ENCODE data around the gene ANKLE2. TPM values are rescaled to one million over a fixed set of nuclear protein-coding genes. Genes with fewer than 3 reads are reported as not detected.

Gene ANKLE2
- total and polyA plus RNA-seq, 5 donors from 2014 or later: 20.5 to 91.6 (median 25.8) TPM

DNA sequence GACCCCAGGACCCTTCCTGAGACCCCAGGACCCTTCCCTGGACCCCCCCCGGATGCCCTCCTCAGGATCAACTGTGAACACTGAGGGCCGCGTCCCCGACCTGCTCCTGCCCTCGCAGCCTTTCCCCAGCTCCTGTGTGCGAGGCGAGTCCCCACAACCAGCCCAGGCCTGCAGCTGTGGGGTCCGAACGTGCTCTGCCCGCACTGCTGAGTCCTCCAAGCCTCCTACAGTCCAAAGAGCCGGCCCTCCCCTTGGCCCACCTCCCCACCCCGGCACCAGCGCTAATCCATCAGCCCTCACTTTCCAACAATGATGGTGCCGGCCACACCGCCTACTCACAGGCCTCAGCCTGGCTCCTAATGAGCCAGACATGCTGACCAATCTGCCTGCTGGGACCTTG is 26.2 kb upstream of the ANKLE2 start:
- Histone ChIP-seq H3K36me3 (ENCODE audit: control insufficient read depth, insufficient read depth, low read length) (peaks cover 44% of the 10 kb centered on the region), H3K9me3 (ENCODE audit: control insufficient read depth in 2 of 2, low read length in 2 of 2) (no peaks in the 10 kb centered on the region), H3K4me3 (ENCODE audit: low read depth, low read length) (no peak overlapping the region), H3K27ac (ENCODE audit: insufficient read depth, low read length, poor library complexity, severe bottlenecking) (no peak overlapping the region), H3K27me3 (ENCODE audit: control insufficient read depth, insufficient read depth, low read length) (no peaks in the 10 kb centered on the region), H3K4me1 (ENCODE audit: control insufficient read depth, insufficient read depth, low read length, poor library complexity, severe bottlenecking) (no peaks in the 10 kb centered on the region)
- Mint-ChIP-seq H3K9me3 (peaks cover 0 to 1% (median 0%) of the 10 kb centered on the region in 7 donors), H3K27me3 (no peaks in the 10 kb centered on the region), H3K27ac (no peak overlapping the region), H3K4me1 (peaks cover 0 to 5% (median under 1%) of the 10 kb centered on the region in 4 donors), H3K4me3 (no peak overlapping the region), H3K36me3 (peaks cover 34% of the 10 kb centered on the region)
- no peak for DNase-seq
- no peak for ATAC-seq (ENCODE audit: low read depth in 2 of 2)

DNA sequence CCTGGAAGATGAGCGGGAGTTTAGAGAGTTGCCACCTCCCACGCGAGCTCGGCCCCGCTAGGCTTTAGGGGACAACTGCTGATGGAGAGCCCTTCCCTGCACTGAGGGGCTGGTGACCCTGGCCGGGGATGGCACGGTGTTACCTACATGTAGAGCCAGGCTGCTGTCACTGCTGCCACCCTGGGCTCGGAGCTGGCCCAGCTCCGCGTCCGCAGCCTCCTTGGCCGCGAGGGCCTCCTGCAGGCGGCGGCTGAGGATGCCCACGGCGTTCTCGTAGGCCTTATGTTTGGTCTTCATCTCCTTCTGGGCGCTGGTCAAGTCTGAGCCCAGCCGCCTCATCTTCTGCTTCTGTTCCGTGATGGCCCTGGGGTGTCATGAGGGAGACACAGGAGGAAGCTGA is 24.6 kb upstream of the ANKLE2 start:
- H3K4me1 ChIP-seq (ENCODE audit: control insufficient read depth, insufficient read depth, low read length, poor library complexity, severe bottlenecking): no peaks in the 10 kb centered on the region
- H3K36me3 ChIP-seq (ENCODE audit: control insufficient read depth, insufficient read depth, low read length): peaks cover 52% of the 10 kb centered on the region
- no peak overlapping the region for H3K27ac Mint-ChIP-seq
- peaks cover 0 to 1% (median 0%) of the 10 kb centered on the region in 7 donors for H3K9me3 Mint-ChIP-seq
- no peak overlapping the region for H3K27ac ChIP-seq (ENCODE audit: insufficient read depth, low read length, poor library complexity, severe bottlenecking)
- H3K36me3 Mint-ChIP-seq: peaks cover 35% of the 10 kb centered on the region
- DNase-seq: no peak
- H3K27me3 ChIP-seq (ENCODE audit: control insufficient read depth, insufficient read depth, low read length): no peaks in the 10 kb centered on the region
- no peaks in the 10 kb centered on the region for H3K27me3 Mint-ChIP-seq
- no peak for ATAC-seq (ENCODE audit: low read depth in 2 of 2)
- no peak overlapping the region for H3K4me3 ChIP-seq (ENCODE audit: low read depth, low read length)
- no peak overlapping the region for H3K4me3 Mint-ChIP-seq
- H3K9me3 ChIP-seq (ENCODE audit: control insufficient read depth in 2 of 2, low read length in 2 of 2): no peaks in the 10 kb centered on the region
- peaks cover 0 to 5% (median under 1%) of the 10 kb centered on the region in 4 donors for H3K4me1 Mint-ChIP-seq

- H3K27me3 ChIP-seq (ENCODE audit: control insufficient read depth, insufficient read depth, low read length): no peaks in the 10 kb centered on the region
- Mint-ChIP-seq H3K9me3 (peaks cover 0 to 1% (median 0%) of the 10 kb centered on the region in 7 donors), H3K27me3 (no peaks in the 10 kb centered on the region), H3K4me3 (peak overlapping the region in 1 of 4 donors; percentile 22), H3K4me1 (peaks cover 0 to 5% (median under 1%) of the 10 kb centered on the region in 4 donors), H3K27ac (peak overlapping the region in 1 of 3 donors; percentile 79), H3K36me3 (peaks cover 48% of the 10 kb centered on the region)
- H3K4me1 ChIP-seq (ENCODE audit: control insufficient read depth, insufficient read depth, low read length, poor library complexity, severe bottlenecking): no peaks in the 10 kb centered on the region
- H3K36me3 ChIP-seq (ENCODE audit: control insufficient read depth, insufficient read depth, low read length): peaks cover 57% of the 10 kb centered on the region
- no peak for ATAC-seq (ENCODE audit: low read depth in 2 of 2)
- no peaks in the 10 kb centered on the region for H3K9me3 ChIP-seq (ENCODE audit: control insufficient read depth in 2 of 2, low read length in 2 of 2)
- H3K4me3 ChIP-seq (ENCODE audit: low read depth, low read length): no peak overlapping the region
- DNase-seq: no peak
- no peak overlapping the region for H3K27ac ChIP-seq (ENCODE audit: insufficient read depth, low read length, poor library complexity, severe bottlenecking)
Observed at GRCh38 chr12:132784580-132784979, 22.9 kb upstream of the ANKLE2 start.

GRCh38 chr12:132783917-132784531 is 22.4 kb upstream of the ANKLE2 start:
- no peak for DNase-seq

DNA sequence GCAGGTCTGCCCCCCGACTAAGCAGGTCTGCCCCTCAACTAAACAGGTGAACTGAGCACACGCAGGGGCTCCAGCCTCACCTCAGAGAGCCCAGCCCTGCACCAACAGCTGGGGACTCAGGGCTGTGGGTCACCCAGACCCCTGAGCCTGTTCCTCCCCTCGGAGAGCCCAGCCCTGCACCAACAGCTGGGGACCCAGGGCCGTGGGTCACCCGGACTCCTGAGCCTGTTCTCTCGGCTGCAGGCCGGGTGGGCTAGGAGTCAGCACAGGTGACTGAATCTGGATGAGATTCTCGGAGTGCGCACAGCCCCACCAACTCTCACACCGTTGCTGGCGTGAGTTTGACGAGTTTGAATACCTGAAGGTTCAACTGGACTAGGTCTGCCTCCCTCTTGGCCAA is 20.3 kb upstream of the ANKLE2 start:
- Histone ChIP-seq H3K36me3 (ENCODE audit: control insufficient read depth, insufficient read depth, low read length) (peaks cover 72% of the 10 kb centered on the region), H3K27ac (ENCODE audit: insufficient read depth, low read length, poor library complexity, severe bottlenecking) (no peak overlapping the region), H3K4me3 (ENCODE audit: low read depth, low read length) (no peak overlapping the region), H3K27me3 (ENCODE audit: control insufficient read depth, insufficient read depth, low read length) (no peaks in the 10 kb centered on the region), H3K4me1 (ENCODE audit: control insufficient read depth, insufficient read depth, low read length, poor library complexity, severe bottlenecking) (no peaks in the 10 kb centered on the region), H3K9me3 (ENCODE audit: control insufficient read depth in 2 of 2, low read length in 2 of 2) (no peaks in the 10 kb centered on the region)
- Mint-ChIP-seq H3K4me1 (peaks cover 0 to 5% (median under 1%) of the 10 kb centered on the region in 4 donors), H3K27me3 (no peaks in the 10 kb centered on the region), H3K4me3 (no peak overlapping the region), H3K27ac (no peak overlapping the region), H3K9me3 (no peaks in the 10 kb centered on the region), H3K36me3 (peaks cover 37% of the 10 kb centered on the region)
- DNase-seq: no peak
- ATAC-seq (ENCODE audit: low read depth in 2 of 2): no peak

More at GRCh38 chr12:132783917-132784531, 22.4 kb upstream of the ANKLE2 start:
- Mint-ChIP-seq H3K27ac (peak overlapping the region in 1 of 3 donors; percentile 79), H3K9me3 (peaks cover 0 to 1% (median 0%) of the 10 kb centered on the region in 7 donors), H3K36me3 (peaks cover 46% of the 10 kb centered on the region), H3K4me1 (peaks cover 0 to 5% (median under 1%) of the 10 kb centered on the region in 4 donors), H3K4me3 (no peak overlapping the region), H3K27me3 (no peaks in the 10 kb centered on the region)
- Histone ChIP-seq H3K4me1 (ENCODE audit: control insufficient read depth, insufficient read depth, low read length, poor library complexity, severe bottlenecking) (no peaks in the 10 kb centered on the region), H3K27ac (ENCODE audit: insufficient read depth, low read length, poor library complexity, severe bottlenecking) (no peak overlapping the region), H3K36me3 (ENCODE audit: control insufficient read depth, insufficient read depth, low read length) (peaks cover 57% of the 10 kb centered on the region), H3K9me3 (ENCODE audit: control insufficient read depth in 2 of 2, low read length in 2 of 2) (no peaks in the 10 kb centered on the region), H3K4me3 (ENCODE audit: low read depth, low read length) (no peak overlapping the region), H3K27me3 (ENCODE audit: control insufficient read depth, insufficient read depth, low read length) (no peaks in the 10 kb centered on the region)
- ATAC-seq (ENCODE audit: low read depth in 2 of 2): no peak

GRCh38 chr12:132779781-132780353 is 18.2 kb upstream of the ANKLE2 start:
- DNase-seq: no peak
- H3K27ac Mint-ChIP-seq: no peak overlapping the region
- H3K27me3 Mint-ChIP-seq: no peaks in the 10 kb centered on the region
- no peak overlapping the region for H3K4me3 Mint-ChIP-seq
- Histone ChIP-seq H3K4me3 (ENCODE audit: low read depth, low read length) (no peak overlapping the region), H3K36me3 (ENCODE audit: control insufficient read depth, insufficient read depth, low read length) (peaks cover 70% of the 10 kb centered on the region), H3K4me1 (ENCODE audit: control insufficient read depth, insufficient read depth, low read length, poor library complexity, severe bottlenecking) (no peaks in the 10 kb centered on the region), H3K27me3 (ENCODE audit: control insufficient read depth, insufficient read depth, low read length) (no peaks in the 10 kb centered on the region), H3K27ac (ENCODE audit: insufficient read depth, low read length, poor library complexity, severe bottlenecking) (no peak overlapping the region), H3K9me3 (ENCODE audit: control insufficient read depth in 2 of 2, low read length in 2 of 2) (no peaks in the 10 kb centered on the region)
- H3K36me3 Mint-ChIP-seq: peaks cover 35% of the 10 kb centered on the region
- H3K9me3 Mint-ChIP-seq: no peaks in the 10 kb centered on the region
- ATAC-seq (ENCODE audit: low read depth in 2 of 2): no peak
- peaks cover 0 to 5% (median under 1%) of the 10 kb centered on the region in 4 donors for H3K4me1 Mint-ChIP-seq

- H3K4me1 ChIP-seq (ENCODE audit: control insufficient read depth, insufficient read depth, low read length, poor library complexity, severe bottlenecking): no peaks in the 10 kb centered on the region
- H3K9me3 ChIP-seq (ENCODE audit: control insufficient read depth in 2 of 2, low read length in 2 of 2): no peaks in the 10 kb centered on the region
- no peak for ATAC-seq (ENCODE audit: low read depth in 2 of 2)
- no peaks in the 10 kb centered on the region for H3K9me3 Mint-ChIP-seq
- no peaks in the 10 kb centered on the region for H3K27me3 Mint-ChIP-seq
- H3K4me1 Mint-ChIP-seq: peaks cover 0 to 13% (median 0%) of the 10 kb centered on the region in 4 donors
- H3K27ac Mint-ChIP-seq: no peak overlapping the region
- DNase-seq: no peak
- no peak overlapping the region for H3K4me3 Mint-ChIP-seq
- H3K27me3 ChIP-seq (ENCODE audit: control insufficient read depth, insufficient read depth, low read length): no peaks in the 10 kb centered on the region
- H3K36me3 ChIP-seq (ENCODE audit: control insufficient read depth, insufficient read depth, low read length): peaks cover 63% of the 10 kb centered on the region
- no peak overlapping the region for H3K4me3 ChIP-seq (ENCODE audit: low read depth, low read length)
- H3K27ac ChIP-seq (ENCODE audit: insufficient read depth, low read length, poor library complexity, severe bottlenecking): no peak overlapping the region
- H3K36me3 Mint-ChIP-seq: peaks cover 27% of the 10 kb centered on the region
Observed at GRCh38 chr12:132777614-132778013, 16.0 kb upstream of the ANKLE2 start.

Measured in CD4-positive, CD25-positive, alpha-beta regulatory T cell (primary cell).